Liver (tissue), 9 donors: ENCODE measurements around the gene PARD3. TPM values are rescaled to one million over a fixed set of nuclear protein-coding genes. Genes with fewer than 3 reads are reported as not detected.

Experiments
- DNase-seq: peaks from one replicate; pipeline ENCODE4 v3.0.0-alpha.2; 2017; ENCODE audit warnings: low spot score
- H3K27ac ChIP-seq, 2 donors: one replicate each; pipeline ENCODE4 v1.7.0; 2013; ENCODE audit warnings: inconsistent platforms in 2 of 2, low read length in 2 of 2, control low read depth in 1 of 2, low read depth in 1 of 2, mild to moderate bottlenecking in 1 of 2
- H3K27me3 ChIP-seq, 4 donors: one replicate each; pipeline versions ENCODE4 v1.6.1 to v1.7.0; 2013; ENCODE audit warnings: low read length in 3 of 4, inconsistent platforms in 1 of 4, mild to moderate bottlenecking in 1 of 4, moderate library complexity in 1 of 4; ENCODE audit not compliant: control insufficient read depth in 4 of 4, insufficient read depth in 4 of 4
- H3K36me3 ChIP-seq, 4 donors: one replicate each; pipeline versions ENCODE4 v1.6.1 to v1.7.0; 2013; ENCODE audit warnings: low read length in 3 of 4, mild to moderate bottlenecking in 3 of 4, low read depth in 1 of 4, moderate library complexity in 1 of 4; ENCODE audit not compliant: control insufficient read depth in 4 of 4, insufficient read depth in 3 of 4
- H3K4me1 ChIP-seq, 4 donors: one replicate each; pipeline versions ENCODE4 v1.6.1 to v1.7.0; 2013; ENCODE audit warnings: low read length in 3 of 4, mild to moderate bottlenecking in 3 of 4, moderate library complexity in 1 of 4; ENCODE audit not compliant: control insufficient read depth in 4 of 4, insufficient read depth in 4 of 4
- H3K4me3 ChIP-seq, 3 donors: one replicate each; pipeline versions ENCODE4 v1.6.1 to v1.7.0; 2013; ENCODE audit warnings: low read length in 3 of 3, control low read depth in 1 of 3, low read depth in 1 of 3, mild to moderate bottlenecking in 1 of 3
- H3K9ac ChIP-seq, 2 donors: one replicate each; pipeline ENCODE4 v1.7.0; 2013; ENCODE audit warnings: low read length in 2 of 2, mild to moderate bottlenecking in 2 of 2, moderate library complexity in 2 of 2, control low read depth in 1 of 2, low read depth in 1 of 2
- H3K9me3 ChIP-seq, 4 donors: one replicate each; pipeline versions ENCODE4 v1.6.1 to v1.7.0; 2013; ENCODE audit warnings: low read length in 3 of 4; ENCODE audit not compliant: control insufficient read depth in 4 of 4
- ATF3 ChIP-seq: IDR thresholded peaks from 2 replicates; pipeline ENCODE4 v1.6.1; 2016; ENCODE audit warnings: antibody characterized with exemption
- CTCF ChIP-seq: fragments of 150-350 bp; IDR thresholded peaks from 2 replicates; pipeline ENCODE4 v1.5.1; 2017; ENCODE audit warnings: improper control_type of control experiment, low read depth, low read length; ENCODE audit not compliant: missing input control
- EGR1 ChIP-seq, 2 donors: IDR thresholded peaks; 2 replicates each; pipeline ENCODE4 v1.6.1; 2016 to 2018; ENCODE audit warnings: antibody characterized with exemption in 2 of 2, low read depth in 2 of 2
- FOXA1 ChIP-seq: IDR thresholded peaks from 2 replicates; pipeline ENCODE4 v1.6.1; 2016; ENCODE audit warnings: antibody characterized with exemption
- FOXA2 ChIP-seq: IDR thresholded peaks from 2 replicates; pipeline ENCODE4 v1.6.1; 2016; ENCODE audit warnings: antibody characterized with exemption
- GABPA ChIP-seq, 2 donors: IDR thresholded peaks in 1 of 2; conservative IDR thresholded peaks in 1 of 2; 2 replicates each; pipeline ENCODE4 v1.6.1; 2016; ENCODE audit warnings: antibody characterized with exemption in 2 of 2, mild to moderate bottlenecking in 1 of 2, moderate library complexity in 1 of 2
- HNF4A ChIP-seq, 2 donors: conservative IDR thresholded peaks; 2 replicates each; pipeline ENCODE4 v1.6.1; 2016; ENCODE audit warnings: antibody characterized with exemption in 2 of 2, mild to moderate bottlenecking in 2 of 2
- HNF4G ChIP-seq: IDR thresholded peaks from 2 replicates; pipeline ENCODE4 v1.6.1; 2016; ENCODE audit warnings: antibody characterized with exemption
- JUND ChIP-seq, 2 donors: IDR thresholded peaks; 2 replicates each; pipeline ENCODE4 v1.6.1; 2016; ENCODE audit warnings: antibody characterized with exemption in 2 of 2
- MAX ChIP-seq: IDR thresholded peaks from 2 replicates; pipeline ENCODE4 v1.6.1; 2016; ENCODE audit warnings: antibody characterized with exemption
- NR2F2 ChIP-seq: IDR thresholded peaks from 2 replicates; pipeline ENCODE4 v1.6.1; 2016; ENCODE audit warnings: antibody characterized with exemption
- RAD21 ChIP-seq, 2 donors: IDR thresholded peaks; 2 replicates each; pipeline ENCODE4 v1.6.1; 2016; ENCODE audit warnings: antibody characterized with exemption in 2 of 2, mild to moderate bottlenecking in 2 of 2
- REST ChIP-seq: IDR thresholded peaks from 2 replicates; pipeline ENCODE4 v1.6.1; 2016; ENCODE audit warnings: antibody characterized with exemption, mild to moderate bottlenecking
- RXRA ChIP-seq, 2 donors: IDR thresholded peaks; 2 replicates each; pipeline ENCODE4 v1.6.1; 2017 to 2018; ENCODE audit warnings: antibody characterized with exemption in 2 of 2, mild to moderate bottlenecking in 1 of 2
- SP1 ChIP-seq: IDR thresholded peaks from 2 replicates; pipeline ENCODE4 v1.6.1; 2018; ENCODE audit warnings: antibody characterized with exemption, mild to moderate bottlenecking
- TAF1 ChIP-seq: conservative IDR thresholded peaks from 2 replicates; pipeline ENCODE4 v1.6.1; 2016; ENCODE audit warnings: antibody characterized with exemption, mild to moderate bottlenecking
- YY1 ChIP-seq: IDR thresholded peaks from 2 replicates; pipeline ENCODE4 v1.6.1; 2016; ENCODE audit warnings: antibody characterized with exemption, mild to moderate bottlenecking
- ZBTB33 ChIP-seq: IDR thresholded peaks from 2 replicates; pipeline ENCODE4 v1.6.1; 2016; ENCODE audit warnings: antibody characterized with exemption
- WGBS: extraction: QIAGEN DNeasy Blood & Tissue Kit; methylation state at CpG from one replicate; pipeline ENCODE4 v1.1.7; 2013; 5-methylcytosine and 5-hydroxymethylcytosine counted together
- polyA plus RNA-seq, 2 donors: library from polyadenylated mRNA; stranded (reverse) in 1 of 2; unstranded in 1 of 2; fragments of 200-250 nt in 1 of 2; fragments of >200 nt in 1 of 2; fragmentation: Nextera tagmentation in 1 of 2; extraction: Ambion mirVana in 1 of 2; gene quantifications; one replicate each; pipeline versions ENCODE4 v1.2.1 to v1.2.3, GENCODE V29; 2013 to 2015
- total RNA-seq, 2 donors: library from RNA; depleted of rRNA; stranded (reverse); fragments of >200 nt; gene quantifications; one replicate each; pipeline ENCODE4 v1.2.3, GENCODE V29; 2014
- donor health status: healthy.
- donor health status: healthy.
- donor health status: healthy.
- donor health status: healthy.
- donor health status: healthy.

Gene PARD3
- total and polyA plus RNA-seq, 4 donors, result 12.3 to 43.8 (median 13.5) TPM

- H3K4me3 ChIP-seq, result no peak overlapping the region
- no peak for DNase-seq
- 87% methylated on average over 1 of the region's 1 CpG for WGBS
- no peak overlapping the region for H3K27ac ChIP-seq
- H3K27me3 ChIP-seq, result no peaks in the 10 kb centered on the region
- no peaks in the 10 kb centered on the region for H3K4me1 ChIP-seq
- H3K36me3 ChIP-seq, result peaks cover 0 to 7% (median under 1%) of the 10 kb centered on the region in 4 donors
- TF ChIP-seq TAF1 (no peak), HNF4G (no peak), GABPA (IDR thresholded peaks at IDR 0.05 in 1 of 2, conservative IDR thresholded peaks at IDR 0.05 in 1 of 2) (no peak), RXRA (IDR thresholded peaks at IDR 0.05) (no peak), ATF3 (no peak), JUND (IDR thresholded peaks at IDR 0.05) (no peak), FOXA1 (no peak), RAD21 (IDR thresholded peaks at IDR 0.05) (no peak), REST (no peak), MAX (no peak), ZBTB33 (no peak), HNF4A (conservative IDR thresholded peaks at IDR 0.05) (no peak), YY1 (no peak), FOXA2 (no peak), CTCF (no peak), NR2F2 (no peak), SP1 (no peak), EGR1 (IDR thresholded peaks at IDR 0.05; ENCODE audit: low read depth in 2 of 2) (no peak)
- no peaks in the 10 kb centered on the region for H3K9me3 ChIP-seq
- H3K9ac ChIP-seq, result no peak overlapping the region
Observed at GRCh38 chr10:34346516-34347100, 468.5 kb downstream of the PARD3 start.
